HL-60/S4 treated with retinoic acid at 250 ng/mL for 4 days and 3 days (cell line): ENCODE results near the gene PCNX3.

Source experiments
- in situ Hi-C: fragments of 300-500 bp; cut with MboI; formaldehyde crosslinking; loops from 2 replicates; pipeline ENCODE4 v1.7.0; 2022; ENCODE audit warnings: low sequenced_read_pairs

Gene PCNX3

GRCh38 chr11:65615229-65615949 is at the start of gene PCNX3:
PCNX3 (plus strand) TSS chr11:65615776; CDS start chr11:65616312, 536 bp downstream.
- in situ Hi-C loops: no loop called here

- in situ Hi-C loops: no loop called here
Measured at GRCh38 chr11:65569164-65569972, 46.2 kb upstream of the PCNX3 start.

- in situ Hi-C loops: no loop called here
Measured at GRCh38 chr11:65569973-65570918, 45.3 kb upstream of the PCNX3 start, which contains the start of gene ZNRD2. ZNRD2 (plus strand) TSS chr11:65570477; CDS start chr11:65570492, 15 bp downstream.

GRCh38 chr11:65571420-65571819 is 44.2 kb upstream of the PCNX3 start:
- in situ Hi-C loops: no loop called here

GRCh38 chr11:65571940-65572339 is 43.6 kb upstream of the PCNX3 start:
- in situ Hi-C loops: no loop called here

- in situ Hi-C loops: no loop called here
Measured at GRCh38 chr11:65572356-65573051, 43.1 kb upstream of the PCNX3 start, which contains the start of gene FAM89B. FAM89B (plus strand) TSS chr11:65572538; CDS start chr11:65572670, 132 bp downstream.

- in situ Hi-C loops: no loop called here
Measured at GRCh38 chr11:65573391-65574079, 42.0 kb upstream of the PCNX3 start.

GRCh38 chr11:65574109-65574810 is 41.3 kb upstream of the PCNX3 start:
- in situ Hi-C loops: no loop called here

GRCh38 chr11:65574811-65575567 is 40.6 kb upstream of the PCNX3 start:
- in situ Hi-C loops: no loop called here

- in situ Hi-C loops: no loop called here
Measured at GRCh38 chr11:65575568-65576231, 39.9 kb upstream of the PCNX3 start, which contains the start of gene EHBP1L1. EHBP1L1 (plus strand) TSS chr11:65576053; CDS start chr11:65576303, 250 bp downstream.

- in situ Hi-C loops: no loop called here
Measured at GRCh38 chr11:65576232-65576866, 39.2 kb upstream of the PCNX3 start.

- in situ Hi-C loops: no loop called here
Measured at GRCh38 chr11:65576867-65577755, 38.5 kb upstream of the PCNX3 start.

- in situ Hi-C loops: no loop called here
Measured at GRCh38 chr11:65577756-65578109, 37.8 kb upstream of the PCNX3 start.

- in situ Hi-C loops: no loop called here
Measured at GRCh38 chr11:65578134-65578533, 37.4 kb upstream of the PCNX3 start.

GRCh38 chr11:65578667-65579066 is 36.9 kb upstream of the PCNX3 start:
- in situ Hi-C loops: no loop called here

- in situ Hi-C loops: no loop called here
Measured at GRCh38 chr11:65579291-65579690, 36.3 kb upstream of the PCNX3 start.
